ENCODE data around the gene NGEF. TPM values are rescaled to one million over a fixed set of nuclear protein-coding genes. Genes with fewer than 3 reads are reported as not detected.

Gene NGEF
- total and polyA plus RNA-seq, 10 of the 15 experiments (the other 5 are each of a cell fraction or from before 2014, with no cell fraction given): 0.12 TPM; not detected in 9

GRCh38 chr2:233060980-233061590 is 48.0 kb upstream of the NGEF start (continued):
- no peak for TF ChIP-seq ZNF24 (IDR thresholded peaks at IDR 0.05)
- peak; percentile 10 for TF ChIP-seq SMAD1 (IDR thresholded peaks at IDR 0.05; ENCODE audit: low read depth, partially characterized antibody)
- TF ChIP-seq POU2F2 (IDR thresholded peaks at IDR 0.05; ENCODE audit: borderline replicate concordance, low read depth, low read length): peak; percentile 60; the same call in 2 of the 3 replicates

- DNase-seq (ENCODE audit: low read depth, low spot score) (no peak), ATAC-seq (peak; percentile 1), FAIRE-seq (no peak)
- BruUV-seq (replicated peaks): no TSS peak
- no peaks in the 10 kb centered on the region for H3K27me3 ChIP-seq (replicated peaks in 1 of 2; ENCODE audit: control insufficient read depth in 2 of 2, insufficient read depth in 2 of 2, low read length in 1 of 2)
- ChIA-PET POLR2A (interaction anchor here (0.7 to 9.6 kb wide), 20 partner anchors 10 to 196 kb away, joined by 3 to 271 read pairs (median 6); partner anchors contain the start of gene ATG16L1), CTCF (interaction anchor here (0.6 to 6.2 kb wide), 27 partner anchors 9 to 1305 kb away, joined by 3 to 68 read pairs (median 5); partner anchors contain the start of gene ATG16L1), RAD21 (ENCODE audit: unreplicated experiment) (interaction anchor here (0.6 to 13.5 kb wide), 23 partner anchors 9 to 301 kb away, joined by 3 to 361 read pairs (median 4); partner anchors contain the start of gene ATG16L1), SMC1A (ENCODE audit: uncharacterized antibody, unreplicated experiment) (interaction anchor here (0.7 to 13.6 kb wide), 34 partner anchors 8 to 309 kb away, joined by 3 to 351 read pairs (median 4); partner anchors contain the start of gene ATG16L1)
- peaks cover 0 to 7% of the 10 kb centered on the region in 2 experiments; a peak in 2 of 4 replicates for H3K36me3 ChIP-seq (ENCODE audit: control insufficient read depth in 2 of 2, insufficient read depth in 2 of 2, low read length in 1 of 2)
- peak overlapping the region; percentile 30 for H2AFZ ChIP-seq (ENCODE audit: control insufficient read depth, low read depth, low read length)
- peak overlapping the region; percentile 91 for H3K9ac ChIP-seq (ENCODE audit: control insufficient read depth, insufficient read depth, low read length)
- peaks cover 3% of the 10 kb centered on the region; the same call in 1 of the 2 replicates for H4K20me1 ChIP-seq (ENCODE audit: control insufficient read depth, insufficient read depth)
- peaks cover 34% of the 10 kb centered on the region for H3K4me1 ChIP-seq (ENCODE audit: control insufficient read depth, insufficient read depth, low read length)
- intact Hi-C loops (cut with micrococcal nuclease; ENCODE audit: unreplicated experiment): loop anchor here (5.0 kb wide), 1 partner anchor 792 kb away; the partner anchor contains the start of gene HJURP
- H3K79me2 ChIP-seq (ENCODE audit: control insufficient read depth, insufficient read depth, low read length): peaks cover 60% of the 10 kb centered on the region
- peak overlapping the region; percentile 98 for H3K4me2 ChIP-seq (ENCODE audit: control insufficient read depth, insufficient read depth)
- H3K27ac ChIP-seq (ENCODE audit: control insufficient read depth, insufficient read depth): peak overlapping the region; percentile 93
- WGBS (ENCODE audit: insufficient coverage, insufficient replicate concordance, low lambda C conversion rate, missing lambda C conversion rate): 0% methylated on average over 12 of the region's 13 CpGs
- no peaks in the 10 kb centered on the region for H3K9me3 ChIP-seq (replicated peaks; ENCODE audit: control insufficient read depth, insufficient read depth, low read length)
- H3K4me3 ChIP-seq: peak overlapping the region; percentile 94
- in situ Hi-C loops (cut with MboI): no loop called here
- TF ChIP-seq POLR2AphosphoS5 (IDR thresholded peaks at IDR 0.05; ENCODE audit: low read length): peak; percentile 50
- 0 out of 2 replicates have a peak, but pooled peaks have one; percentile 24 for TF ChIP-seq ZBTB40 (IDR thresholded peaks at IDR 0.05; ENCODE audit: borderline replicate concordance)
- peak; percentile 36 for TF ChIP-seq DPF2 (IDR thresholded peaks at IDR 0.05)
- TF ChIP-seq CTCF (IDR thresholded peaks at IDR 0.05 in 2 of 3, conservative IDR thresholded peaks at IDR 0.05 in 1 of 3; ENCODE audit: control insufficient read depth in 2 of 3, extremely low read depth in 1 of 3, insufficient read depth in 1 of 3, low read depth in 3 of 3, low read length in 3 of 3): no peak
- TF ChIP-seq NBN (IDR thresholded peaks at IDR 0.05): no peak
- 0 out of 2 replicates have a peak, but pooled peaks have one; percentile 2 for TF ChIP-seq REST (IDR thresholded peaks at IDR 0.05; ENCODE audit: low read depth, low read length)
- TF ChIP-seq PML (IDR thresholded peaks at IDR 0.05; ENCODE audit: low read length): 0 out of 2 replicates have a peak, but pooled peaks have one; percentile 24
- TF ChIP-seq MXI1 (IDR thresholded peaks at IDR 0.05; ENCODE audit: low read depth, low read length): peak; percentile 84
These were observed 47.5 kb upstream of the NGEF start for GRCh38 chr2:233060501-233060979.
